Right renal cortex interstitium (tissue), 3 donors: ENCODE measurements around the gene ACIN1. TPM values are rescaled to one million over a fixed set of nuclear protein-coding genes. Genes with fewer than 3 reads are reported as not detected.
A peak's percentile ranks its signal among the peaks of the same experiment; 100 is the strongest.
"Not testable (repeated sequence)": the region's sequence is repeated elsewhere in the genome, so short reads cannot be mapped to it uniquely, and the experiment has no call there.

Experiments
- DNase-seq, 3 donors: peaks; one replicate each; pipeline ENCODE4 v3.0.0-alpha.2; 2013; ENCODE audit warnings: low read depth in 3 of 3, low spot score in 2 of 3
- polyA plus RNA-seq, 3 donors: library from polyadenylated mRNA; unstranded; fragments of 120-200 nt; gene quantifications; one replicate each; pipeline ENCODE4 v1.2.1, GENCODE V29; 2013; ENCODE audit not compliant: insufficient read length in 3 of 3

The ACIN1 gene
- polyA plus RNA-seq, 3 donors, result 201 to 227 (median 206) TPM

- not testable (repeated sequence) for DNase-seq
Observed at GRCh38 chr14:23107620-23108019, 12.7 kb upstream of the ACIN1 start.

GRCh38 chr14:23106747-23107045 is 11.8 kb upstream of the ACIN1 start:
- no peak for DNase-seq

- DNase-seq, result no peak
Observed at GRCh38 chr14:23105348-23105824, 10.4 kb upstream of the ACIN1 start.

DNA sequence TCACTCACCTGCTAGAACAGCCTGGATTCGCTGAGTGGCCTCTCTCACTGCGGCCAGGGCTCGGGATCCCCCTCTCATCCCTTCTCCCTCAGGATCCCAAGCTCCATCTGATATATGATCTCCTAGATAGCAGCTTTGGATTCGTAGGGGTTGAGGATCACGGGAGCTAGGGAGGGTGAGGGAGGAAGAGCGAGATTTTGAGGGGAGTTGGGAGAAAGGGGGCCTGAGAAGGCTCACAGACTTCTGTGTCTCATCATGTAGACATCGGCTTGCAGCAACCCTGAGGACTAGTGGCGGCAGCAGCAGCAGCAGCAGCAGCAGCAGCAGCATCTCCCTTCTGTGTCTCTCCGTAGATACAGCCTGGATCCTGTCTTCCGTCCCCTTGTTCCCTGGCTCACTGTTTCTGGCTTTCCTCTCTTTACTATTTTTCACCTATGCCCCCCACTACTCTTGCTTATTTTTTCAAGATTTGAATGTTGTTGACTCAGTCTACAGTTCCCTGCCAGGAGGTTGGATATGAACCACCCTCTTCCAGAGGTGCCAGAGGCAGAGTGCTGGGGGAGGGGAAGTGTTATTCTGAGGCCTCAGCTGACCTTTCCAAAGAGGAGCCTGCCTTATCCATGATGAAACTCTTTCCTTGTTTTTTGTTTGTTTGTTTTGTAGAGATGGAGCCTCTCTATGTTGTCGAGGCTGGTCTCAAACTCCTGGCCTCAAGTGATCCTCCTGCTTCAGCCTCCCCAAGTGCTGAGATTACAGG is 9.8 kb upstream of the ACIN1 start, which contains the start of gene CIROP:
Gene CIROP, minus strand, starts transcription at position 399 of the 757 bp plus-strand sequence. Its CDS starts 69 bp downstream, at position 330.
- DNase-seq, result no peak

- DNase-seq, result no peak
Observed at GRCh38 chr14:23104070-23104590, 9.2 kb upstream of the ACIN1 start.

DNA sequence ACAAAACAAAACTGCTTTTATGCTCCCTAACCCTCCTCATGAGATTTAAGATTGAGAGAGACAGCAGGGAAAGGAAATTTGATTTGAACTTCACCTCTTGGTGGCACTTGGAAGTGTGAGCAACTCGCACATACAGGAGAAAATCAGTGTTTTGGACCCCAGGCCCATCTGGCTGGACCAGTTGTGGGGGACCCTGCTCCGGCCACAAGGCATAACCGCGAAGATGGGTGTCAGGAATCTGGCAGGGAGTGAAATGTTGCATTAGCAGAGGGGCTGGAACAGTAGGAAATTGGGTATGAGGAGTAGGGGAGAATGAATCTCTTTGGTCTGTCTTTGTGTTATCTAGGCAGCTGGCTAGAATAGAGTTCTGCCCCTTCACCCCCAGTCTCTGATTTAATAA is 8.6 kb upstream of the ACIN1 start:
- no peak for DNase-seq

GRCh38 chr14:23102801-23103200 is 7.9 kb upstream of the ACIN1 start:
- no peak for DNase-seq

DNA sequence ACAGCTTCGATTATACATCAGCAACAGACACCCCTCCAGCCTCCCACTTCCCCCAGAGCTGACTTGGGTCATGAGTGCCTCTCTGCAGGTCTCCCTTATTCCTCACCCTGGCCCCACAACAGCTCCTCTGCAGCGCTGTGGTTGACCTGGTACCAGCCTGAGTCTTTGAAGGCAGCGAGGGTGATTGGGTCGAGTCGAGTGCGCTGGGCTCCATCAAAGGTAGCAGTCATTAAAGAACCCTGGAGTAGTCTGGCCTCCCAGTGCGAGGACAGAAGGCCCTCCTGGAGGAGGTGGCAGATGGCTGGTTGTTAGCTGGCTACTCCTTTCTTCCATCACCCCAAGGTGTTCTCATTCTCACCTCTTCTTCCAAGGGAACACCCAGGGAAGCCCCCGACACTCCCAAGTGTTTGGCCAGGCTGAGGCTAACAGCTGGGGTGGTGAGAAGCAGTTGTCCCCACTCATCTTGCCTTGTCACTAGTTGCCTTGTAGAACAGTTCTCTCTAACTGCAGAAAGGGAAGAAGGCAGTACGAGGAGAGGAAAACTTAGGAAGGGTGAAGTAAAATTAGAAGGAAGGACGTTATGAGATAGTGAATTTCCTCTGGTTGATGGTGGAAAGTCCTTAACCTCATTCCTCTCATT is 7.2 kb upstream of the ACIN1 start:
- no peak for DNase-seq

- DNase-seq, result no peak
Observed at GRCh38 chr14:23101213-23101970, 6.5 kb upstream of the ACIN1 start.

- DNase-seq, result no peak
Observed at GRCh38 chr14:23099212-23099861, 4.4 kb upstream of the ACIN1 start.

DNA sequence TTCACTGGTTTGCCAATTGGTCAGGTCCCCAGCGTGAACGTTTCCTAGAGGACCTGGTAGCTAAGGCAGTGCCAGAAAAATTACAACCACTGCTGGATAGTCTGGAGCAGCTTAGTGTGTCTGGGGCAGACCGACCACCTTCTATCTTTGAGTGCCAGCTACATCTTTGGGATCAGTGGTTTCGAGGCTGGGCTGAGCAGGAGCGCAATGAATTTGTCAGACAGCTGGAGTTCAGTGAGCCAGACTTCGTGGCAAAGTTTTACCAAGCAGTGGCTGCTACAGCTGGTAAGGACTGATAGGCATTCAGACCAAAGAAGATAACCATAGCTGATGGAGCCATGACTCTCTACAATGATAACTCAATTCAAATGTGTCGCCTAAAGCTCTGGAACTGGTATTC is 2.9 kb upstream of the ACIN1 start:
- DNase-seq, result no peak

- peak; percentile 99 to 100 (median 99) for DNase-seq
Observed at GRCh38 chr14:23095196-23096108, 516 bp upstream of the ACIN1 start, which contains the start of gene C14orf119. C14orf119 (plus strand) TSS chr14:23095505; CDS start chr14:23097659, 2,154 bp downstream.

GRCh38 chr14:23093991-23094665 is 808 bp downstream of the ACIN1 start:
- no peak for DNase-seq

- DNase-seq, result no peak
Observed at GRCh38 chr14:23093526-23093925, 1.4 kb downstream of the ACIN1 start.

GRCh38 chr14:23093104-23093503 is 1.8 kb downstream of the ACIN1 start:
- DNase-seq, result no peak

DNA sequence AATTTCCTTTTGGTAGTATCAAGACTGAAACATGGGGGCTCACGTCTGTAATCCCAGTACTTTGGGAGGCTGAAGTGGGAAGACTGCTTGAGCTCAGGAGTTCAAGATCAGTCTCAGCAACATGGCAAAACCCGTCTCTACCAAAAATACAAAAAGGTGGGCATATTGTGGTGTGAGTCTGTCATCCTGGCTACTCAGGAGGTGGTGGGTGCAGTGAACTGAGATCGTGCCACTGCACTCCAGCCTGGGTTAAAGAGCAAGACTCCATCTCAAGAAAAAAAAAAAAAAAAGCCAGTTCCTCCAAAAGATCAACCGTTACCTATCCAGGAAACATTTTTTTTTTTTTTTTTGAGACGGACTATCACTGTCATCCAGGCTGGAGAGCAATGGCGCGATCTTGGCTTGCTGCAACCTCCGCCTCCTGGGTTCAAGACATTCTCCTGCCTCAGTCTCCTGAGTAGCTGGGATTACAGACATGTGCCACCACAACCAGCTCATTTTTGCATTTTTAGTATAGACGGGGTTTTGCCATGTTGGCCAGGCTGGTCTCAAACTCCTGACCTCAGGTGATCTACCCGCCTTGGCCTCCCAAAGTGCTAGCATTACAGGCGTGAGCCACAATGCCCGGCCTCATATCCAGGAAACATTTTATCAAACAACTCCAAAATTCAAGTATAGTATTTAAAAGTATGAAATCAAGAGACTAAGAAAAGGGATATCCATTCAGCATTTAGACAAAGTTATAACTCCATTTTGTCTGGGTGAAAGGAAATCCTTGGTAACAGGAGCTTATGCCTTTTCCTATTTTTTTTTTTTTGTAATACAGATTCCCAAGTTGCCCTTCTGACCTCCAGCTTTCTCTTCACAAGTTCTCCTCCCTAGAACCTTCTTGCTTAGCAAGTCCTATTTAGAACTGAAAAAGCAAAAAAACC is 3.4 kb downstream of the ACIN1 start:
- DNase-seq, result no peak

DNA sequence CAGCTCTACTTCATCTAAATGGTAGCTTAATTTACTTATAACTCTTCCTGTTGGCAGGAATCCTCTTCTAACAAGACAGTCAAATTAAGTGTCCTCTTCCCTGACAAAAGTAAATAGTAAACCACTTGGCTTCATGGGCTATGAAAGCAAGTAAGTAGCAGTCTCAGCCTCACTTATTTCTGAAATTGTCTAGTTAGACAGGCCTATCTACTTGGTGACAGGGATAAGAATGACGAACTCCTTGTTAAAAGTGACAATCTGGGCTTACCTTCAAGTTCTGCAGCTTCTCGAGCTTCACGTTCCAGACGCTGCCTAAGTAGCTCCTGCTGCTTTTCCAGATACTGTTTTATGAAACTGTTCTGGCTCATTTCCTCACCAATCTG is 4.7 kb downstream of the ACIN1 start:
- DNase-seq, result no peak
